Hematopoietic multipotent progenitor cell treated with erythropoietin and hydrocortisone succinate and interleukin-3 and kit ligand, for 15 days (in vitro differentiated cells): ENCODE results near the gene EIF3CL.
"Not testable (repeated sequence)": the region's sequence is repeated elsewhere in the genome, so short reads cannot be mapped to it uniquely, and the experiment has no call there.

Experiments used
- DNase-seq: peaks from one replicate; pipeline ENCODE4 v3.0.0-alpha.2; 2015; ENCODE audit warnings: low spot score

Gene EIF3CL

DNA sequence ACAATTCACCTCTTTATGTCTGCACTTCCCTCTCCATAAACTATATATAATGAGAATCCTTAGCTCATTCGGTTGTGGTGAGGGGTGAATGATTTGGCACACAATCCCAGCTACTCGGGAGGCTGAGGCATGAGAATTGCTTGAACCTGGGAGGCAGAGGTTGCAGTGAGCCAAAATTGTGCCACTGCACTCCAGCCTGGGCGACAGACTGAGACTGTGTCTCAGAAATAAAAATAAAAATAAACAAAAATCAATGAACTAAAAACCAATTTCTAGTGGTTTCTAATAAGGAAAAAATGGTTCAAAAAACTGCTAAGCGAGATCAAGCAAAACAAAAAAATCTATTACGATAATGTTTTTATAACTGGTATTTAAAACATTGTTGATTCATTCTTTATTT, 40.2 kb downstream of the EIF3CL start, which contains the start of gene NPIPB6:
Gene NPIPB6, minus strand, starts transcription at position 101 of the 400 bp plus-strand sequence. CDS start 686 bp downstream, outside the sequence.
- not testable (repeated sequence) for DNase-seq

- not testable (repeated sequence) for DNase-seq
These were observed 41.0 kb downstream of the EIF3CL start for GRCh38 chr16:28362600-28362999.

- not testable (repeated sequence) for DNase-seq
These were observed 65.4 kb downstream of the EIF3CL start for GRCh38 chr16:28338230-28338629.

DNA sequence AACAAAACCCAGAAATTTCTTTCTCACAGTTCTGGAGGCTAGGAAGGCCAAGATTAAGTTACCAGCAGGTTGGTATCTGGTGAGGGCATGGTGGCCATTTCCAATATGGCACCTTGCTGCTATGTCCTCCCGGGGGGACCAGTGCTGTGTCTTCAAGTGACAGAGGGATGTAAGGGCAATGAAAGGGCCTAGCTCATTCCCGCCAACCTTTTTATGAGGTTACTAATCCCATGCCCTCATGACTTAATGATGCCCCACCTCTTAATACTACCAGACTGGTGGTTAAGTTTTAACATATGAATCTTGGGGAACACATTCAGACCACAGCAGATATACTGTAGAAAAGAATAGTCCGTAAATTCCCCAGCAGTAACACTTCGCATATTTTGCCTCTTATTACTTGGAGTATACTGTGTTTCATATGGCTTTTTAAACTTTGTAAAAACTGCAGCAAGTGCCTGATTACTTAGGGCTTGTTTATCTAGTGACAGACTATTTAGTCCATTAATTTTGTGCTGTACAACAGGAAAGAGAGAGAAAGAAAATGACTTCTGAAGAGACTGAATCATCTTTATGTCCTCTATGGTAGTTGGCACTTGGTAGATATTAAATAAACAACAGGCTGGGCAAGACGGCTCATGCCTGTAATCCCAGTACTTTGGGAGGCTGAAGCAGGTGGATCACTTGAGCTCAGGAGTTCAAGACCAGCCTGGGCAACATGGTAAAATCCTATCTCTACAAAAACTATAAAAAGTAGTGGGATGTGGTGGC, 66.5 kb downstream of the EIF3CL start:
- not testable (repeated sequence) for DNase-seq

DNA sequence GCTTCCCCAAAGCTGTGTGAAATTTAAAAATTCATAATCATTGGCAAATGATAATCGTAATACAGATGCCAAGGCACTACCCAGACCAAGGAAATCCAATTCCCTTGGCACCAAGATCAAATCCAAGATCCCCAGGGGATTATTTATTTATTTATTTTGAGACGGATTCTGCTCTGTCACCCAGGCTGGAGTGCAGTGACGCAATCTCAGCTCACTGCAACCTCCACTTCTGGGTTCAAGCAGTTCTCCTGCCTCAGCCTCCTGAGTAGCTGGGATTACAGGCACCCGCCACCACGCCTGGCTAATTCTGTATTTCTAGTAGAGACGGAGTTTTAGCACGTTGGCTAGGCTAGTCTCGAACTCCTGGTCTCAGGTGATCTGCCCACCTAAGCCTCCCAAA, 68.0 kb downstream of the EIF3CL start:
- not testable (repeated sequence) for DNase-seq

GRCh38 chr16:28332632-28333031, 71.0 kb downstream of the EIF3CL start:
- DNase-seq: not testable (repeated sequence)

- not testable (repeated sequence) for DNase-seq
These were observed 72.7 kb downstream of the EIF3CL start for GRCh38 chr16:28330981-28331380.

DNA sequence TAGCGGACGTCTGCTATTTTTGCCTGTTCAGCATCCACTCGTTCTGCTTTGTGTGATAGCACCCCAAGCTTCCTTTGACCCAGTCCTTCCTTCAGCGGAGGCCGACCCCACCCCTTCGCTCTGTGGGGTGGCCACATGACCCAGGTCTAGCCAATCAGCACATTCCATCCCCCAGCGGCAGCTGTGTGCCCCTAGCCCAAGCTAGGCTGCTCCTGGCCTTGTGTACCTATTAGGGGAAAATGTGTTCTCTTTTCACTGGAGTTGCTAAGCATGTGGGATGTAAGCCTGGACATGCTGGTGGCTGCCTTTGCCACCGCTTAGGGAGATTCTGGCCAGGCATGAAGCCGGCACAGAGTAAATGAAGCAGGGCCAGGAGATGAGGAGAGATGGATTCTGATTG, 73.4 kb downstream of the EIF3CL start:
- DNase-seq: not testable (repeated sequence)
